ENCODE measurements around the gene HNRNPR.
"Not testable (repeated sequence)": the region's sequence is repeated elsewhere in the genome, so short reads cannot be mapped to it uniquely, and the experiment has no call there.

HNRNPR gene

DNA sequence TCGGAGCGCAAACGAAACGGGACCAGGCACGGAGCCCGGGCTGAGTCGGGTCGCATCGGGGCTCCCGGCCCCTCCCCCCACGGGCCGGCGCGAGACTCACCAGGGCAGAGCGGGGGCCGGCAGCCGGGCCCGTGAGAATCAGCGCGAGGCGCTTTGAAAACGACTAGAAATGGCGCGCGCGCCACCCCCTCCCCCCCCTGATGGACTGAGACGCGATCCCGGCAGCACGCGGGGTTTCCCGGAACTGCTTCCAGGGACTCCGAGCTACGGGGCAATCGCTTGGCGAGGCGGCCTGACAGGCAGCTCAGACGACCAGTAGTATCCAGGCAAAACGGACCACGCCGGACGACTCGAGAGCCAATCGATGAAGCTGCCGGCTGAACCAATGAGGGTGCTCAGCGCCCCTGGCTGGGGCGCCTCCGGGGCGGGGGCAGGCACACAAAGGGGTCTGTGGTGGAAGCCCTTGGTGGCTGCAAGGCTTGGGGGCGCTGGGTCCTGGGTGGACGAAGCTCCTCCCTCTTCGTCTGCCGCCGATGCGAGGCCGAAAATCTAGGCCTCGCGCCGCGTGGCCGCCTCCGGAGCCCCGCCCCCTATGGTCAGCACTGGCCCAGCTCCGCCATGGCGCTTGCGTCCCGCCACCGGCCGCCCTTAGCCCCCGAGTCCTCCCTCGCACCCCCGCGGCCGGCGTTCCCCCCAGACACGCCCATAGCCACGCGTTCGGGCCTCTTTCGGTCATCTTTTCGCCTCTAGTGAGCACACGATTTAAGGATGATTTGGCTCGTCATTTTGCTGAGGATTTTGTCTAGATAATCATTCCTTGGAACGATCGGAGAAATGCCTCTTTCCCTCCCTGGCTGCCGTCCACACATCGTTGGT, at the start of gene HNRNPR:
TSS of gene HNRNPR (minus strand) at position 174 of the 876 bp plus-strand sequence. CDS start 3,276 bp downstream, outside the sequence.
- no peaks in the 10 kb centered on the region for H3K9me3 Mint-ChIP-seq
- H3K27ac Mint-ChIP-seq, result peak within 1 kb of the TSS; percentile 98
- peak within 1 kb of the TSS; percentile 90 to 95 for H3K4me3 Mint-ChIP-seq
- H3K27me3 Mint-ChIP-seq, result no peaks in the 10 kb centered on the region
- peaks cover 18 to 49% of the 10 kb centered on the region in 2 donors for H3K4me1 Mint-ChIP-seq
- peak; percentile 99 for DNase-seq
- H3K36me3 Mint-ChIP-seq, result peaks cover 4 to 15% of the 10 kb centered on the region in 2 donors
- ATAC-seq (replicated peaks), result peak; percentile 95 to 96

- no peaks in the 10 kb centered on the region for H3K36me3 Mint-ChIP-seq
- H3K4me1 Mint-ChIP-seq, result no peaks in the 10 kb centered on the region
- ATAC-seq (replicated peaks) (no peak), DNase-seq (no peak)
- H3K27me3 Mint-ChIP-seq, result peaks cover 4 to 5% of the 10 kb centered on the region in 2 donors
- H3K4me3 Mint-ChIP-seq, result no peak overlapping the region
- H3K9me3 Mint-ChIP-seq, result no peaks in the 10 kb centered on the region
- no peak overlapping the region for H3K27ac Mint-ChIP-seq
Measured at GRCh38 chr1:23393706-23394105, 49.6 kb upstream of the HNRNPR start.

DNA sequence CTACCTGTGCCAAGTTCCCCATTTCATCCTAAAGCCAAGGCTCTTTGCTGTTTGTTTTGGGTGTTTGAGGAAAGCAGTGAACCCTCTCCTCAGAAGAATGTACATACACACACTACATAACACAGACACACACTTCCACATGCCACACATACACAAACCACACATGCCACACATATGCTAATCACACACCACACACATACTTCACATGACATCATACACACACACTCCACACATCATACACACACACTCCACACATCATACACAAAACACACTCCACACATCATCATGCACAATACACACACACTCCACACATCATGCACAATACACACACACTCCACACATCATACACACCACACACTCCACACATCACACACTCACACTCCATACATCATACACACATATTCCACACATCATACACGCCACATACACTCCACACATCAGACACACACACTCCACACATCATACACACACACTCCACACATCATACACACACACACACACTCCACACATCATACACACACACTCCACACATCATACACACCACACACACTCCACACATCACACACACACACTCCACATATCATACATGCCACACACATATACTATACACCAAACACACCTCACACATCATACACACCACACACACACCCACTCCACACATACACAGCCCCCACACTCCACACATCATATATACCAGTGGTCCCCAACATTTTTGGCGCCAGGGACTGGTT, 48.2 kb upstream of the HNRNPR start:
- Mint-ChIP-seq H3K9me3 (no peaks in the 10 kb centered on the region), H3K4me3 (no peak overlapping the region), H3K36me3 (no peaks in the 10 kb centered on the region), H3K27me3 (peaks cover 4 to 12% of the 10 kb centered on the region in 2 donors), H3K27ac (no peak overlapping the region), H3K4me1 (no peaks in the 10 kb centered on the region)
- DNase-seq (no peak), ATAC-seq (replicated peaks) (no peak)

DNA sequence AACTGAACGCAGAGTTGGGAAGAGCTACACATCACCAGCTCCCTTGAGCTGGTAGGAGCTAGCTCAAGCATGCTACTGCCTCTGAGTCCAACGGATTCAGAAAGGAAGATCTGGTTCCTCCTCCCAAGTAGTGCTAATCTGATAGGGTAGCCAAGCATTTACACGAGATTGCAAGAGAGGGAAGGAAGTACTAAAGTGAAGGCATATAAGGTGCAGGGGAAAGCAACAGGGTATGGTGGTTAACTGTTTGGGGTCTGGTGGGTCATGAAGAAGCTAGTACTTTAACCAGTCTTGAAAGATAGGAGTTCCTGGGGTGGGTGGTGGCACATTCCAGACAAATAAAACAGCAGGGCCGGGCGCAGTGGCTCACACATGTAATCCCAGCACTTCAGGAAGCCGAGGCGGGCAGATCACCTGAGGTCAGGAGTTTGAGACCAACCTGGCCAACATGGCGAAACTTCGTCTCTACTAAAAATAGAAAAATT, 45.8 kb upstream of the HNRNPR start:
- Mint-ChIP-seq H3K36me3 (no peaks in the 10 kb centered on the region), H3K27ac (no peak overlapping the region), H3K4me1 (no peaks in the 10 kb centered on the region), H3K27me3 (peaks cover 3 to 14% of the 10 kb centered on the region in 2 donors), H3K9me3 (no peaks in the 10 kb centered on the region), H3K4me3 (no peak overlapping the region)
- ATAC-seq (replicated peaks) (no peak), DNase-seq (no peak)

- Mint-ChIP-seq H3K9me3 (no peaks in the 10 kb centered on the region), H3K4me1 (no peaks in the 10 kb centered on the region), H3K4me3 (no peak overlapping the region), H3K27me3 (peaks cover 0 to 10% of the 10 kb centered on the region in 2 donors), H3K36me3 (no peaks in the 10 kb centered on the region), H3K27ac (no peak overlapping the region)
- no peak for DNase-seq
- ATAC-seq (replicated peaks), result no peak
Measured at GRCh38 chr1:23387494-23387893, 43.4 kb upstream of the HNRNPR start.

GRCh38 chr1:23385119-23385621, 41.1 kb upstream of the HNRNPR start:
- ATAC-seq (replicated peaks) (no peak), DNase-seq (no peak)
- Mint-ChIP-seq H3K36me3 (no peaks in the 10 kb centered on the region), H3K4me1 (peaks cover 4 to 6% of the 10 kb centered on the region in 2 donors), H3K9me3 (no peaks in the 10 kb centered on the region), H3K27me3 (peaks cover 0 to 10% of the 10 kb centered on the region in 2 donors), H3K27ac (no peak overlapping the region), H3K4me3 (no peak overlapping the region)

DNA sequence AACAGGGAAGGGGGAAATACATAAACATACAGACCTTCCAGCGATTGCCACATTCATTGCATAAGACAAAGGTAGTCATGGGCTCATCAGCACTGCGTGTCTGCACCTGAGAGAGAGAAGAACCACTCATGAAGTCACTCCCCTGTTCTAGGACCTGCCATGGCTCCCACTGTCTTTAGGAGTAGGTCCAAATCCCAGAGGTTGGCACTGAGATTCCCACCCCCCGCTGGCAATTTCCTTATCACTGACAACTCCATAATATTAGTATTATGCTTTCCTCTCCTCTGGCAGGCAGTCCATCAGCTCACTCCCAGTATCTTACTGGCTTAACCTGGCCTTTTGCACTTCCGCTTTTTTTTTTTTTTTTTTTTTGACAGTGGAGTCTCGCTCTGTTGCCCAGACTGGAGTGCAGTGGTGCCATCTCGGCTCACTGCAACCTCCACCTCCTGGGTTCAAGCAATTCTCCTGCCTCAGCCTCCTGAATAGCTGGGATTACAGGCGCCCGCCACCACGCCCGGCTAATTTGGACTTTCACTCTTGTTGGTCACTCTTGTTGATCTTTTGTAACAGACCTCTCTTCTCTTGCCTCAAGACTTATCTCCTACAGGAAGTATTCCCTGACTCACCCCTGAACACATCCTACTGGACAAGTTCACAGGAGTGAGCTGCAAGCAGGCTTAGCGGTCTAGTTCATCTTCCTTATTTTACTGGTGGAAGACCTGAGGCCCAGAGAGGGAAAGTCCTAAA, 40.4 kb upstream of the HNRNPR start:
- H3K36me3 Mint-ChIP-seq, result no peaks in the 10 kb centered on the region
- H3K4me3 Mint-ChIP-seq, result no peak overlapping the region
- H3K27ac Mint-ChIP-seq, result no peak overlapping the region
- peaks cover 0 to 10% of the 10 kb centered on the region in 2 donors for H3K27me3 Mint-ChIP-seq
- no peaks in the 10 kb centered on the region for H3K9me3 Mint-ChIP-seq
- DNase-seq (no peak), ATAC-seq (replicated peaks) (no peak)
- peaks cover 4 to 6% of the 10 kb centered on the region in 2 donors for H3K4me1 Mint-ChIP-seq

DNA sequence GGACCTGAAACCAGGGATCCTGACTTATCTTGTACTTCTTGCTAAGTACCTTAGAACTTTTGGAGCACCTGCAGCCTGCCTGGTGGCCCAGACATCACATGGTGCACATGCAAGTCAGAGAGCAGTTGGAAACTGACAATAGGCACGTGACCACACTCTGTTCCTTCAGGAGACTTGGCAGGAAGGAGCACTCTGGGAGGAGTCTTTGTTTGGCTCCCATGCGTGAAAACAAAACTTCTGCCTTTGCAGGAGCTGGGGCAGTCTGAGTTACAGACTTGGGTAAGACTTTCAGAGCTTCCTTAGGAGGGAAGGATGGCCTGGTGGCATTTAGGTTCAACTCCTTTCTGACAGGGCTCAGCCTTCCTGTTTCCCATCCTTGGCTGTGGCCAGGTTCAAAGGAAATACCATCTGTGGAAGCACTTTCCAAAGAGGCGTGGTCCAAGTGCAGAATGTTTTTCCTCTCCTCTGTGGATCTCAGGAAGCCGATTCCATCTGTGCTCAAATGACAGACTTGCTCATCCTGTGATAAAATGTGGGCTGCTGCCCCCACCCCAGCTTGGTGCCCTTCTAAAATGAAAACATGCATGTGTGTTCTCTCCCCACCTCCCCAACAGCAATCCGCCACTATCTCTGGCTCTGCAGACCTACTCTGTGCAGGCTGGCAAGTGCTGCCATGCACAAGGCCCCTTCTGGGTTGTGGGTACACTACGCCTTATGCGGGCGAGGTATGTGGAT, 39.7 kb upstream of the HNRNPR start:
- Mint-ChIP-seq H3K27ac (no peak overlapping the region), H3K4me3 (no peak overlapping the region), H3K4me1 (peaks cover 4 to 6% of the 10 kb centered on the region in 2 donors), H3K27me3 (peaks cover 0 to 10% of the 10 kb centered on the region in 2 donors), H3K36me3 (no peaks in the 10 kb centered on the region), H3K9me3 (no peaks in the 10 kb centered on the region)
- DNase-seq (no peak), ATAC-seq (replicated peaks) (no peak)

DNA sequence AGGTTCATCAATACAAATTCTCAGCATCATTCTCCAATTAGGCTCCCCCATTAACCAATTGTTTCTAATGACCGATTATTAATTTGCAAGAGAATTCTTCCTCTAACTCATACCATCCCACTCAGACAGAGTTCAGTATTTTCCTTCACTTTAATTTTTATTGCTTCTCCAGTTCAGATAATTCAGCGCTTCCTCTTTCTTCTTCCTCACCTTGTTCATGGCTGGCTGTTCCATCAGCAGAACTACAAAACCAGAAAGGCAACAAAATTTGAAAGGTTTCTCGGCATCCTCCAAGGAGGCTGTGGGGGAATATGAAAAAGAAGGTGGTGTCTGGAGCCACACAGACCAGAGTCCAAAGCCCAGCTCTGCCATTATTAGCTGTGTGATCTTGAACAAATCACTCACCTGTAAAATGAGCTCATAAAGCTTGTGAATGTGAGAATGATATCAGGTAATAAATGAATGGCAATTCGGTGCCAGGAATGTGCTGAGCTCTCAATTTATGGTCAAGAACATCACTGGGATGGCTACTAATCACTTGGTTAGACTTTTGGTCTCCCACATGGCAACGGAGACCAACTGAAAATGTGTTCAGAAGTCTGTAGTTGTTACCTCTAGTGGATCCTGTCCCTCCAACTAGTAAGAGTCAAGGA, 37.3 kb upstream of the HNRNPR start:
- Mint-ChIP-seq H3K9me3 (no peaks in the 10 kb centered on the region), H3K4me1 (peaks cover 4 to 6% of the 10 kb centered on the region in 2 donors), H3K4me3 (no peak overlapping the region), H3K36me3 (no peaks in the 10 kb centered on the region), H3K27me3 (no peaks in the 10 kb centered on the region), H3K27ac (no peak overlapping the region)
- ATAC-seq (replicated peaks) (no peak), DNase-seq (no peak)

DNA sequence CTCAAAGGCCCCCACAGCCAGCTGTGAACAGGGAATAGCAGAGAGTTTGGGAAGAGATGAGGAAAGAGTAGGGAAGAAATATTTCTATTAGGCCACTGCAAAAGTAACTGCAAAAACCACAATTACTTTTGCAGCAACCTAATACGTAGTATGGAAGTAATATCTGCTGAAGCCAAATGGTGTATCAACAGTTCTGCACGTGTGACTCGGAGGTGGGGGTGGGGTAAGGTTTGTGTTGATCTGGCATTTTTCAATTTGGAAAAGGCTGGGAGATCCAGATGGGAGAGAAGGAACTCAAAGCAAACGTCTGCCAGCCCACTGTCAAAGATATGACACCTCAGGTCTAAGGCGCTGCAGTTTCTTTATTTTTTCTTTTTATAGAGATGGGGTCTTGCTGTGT, 36.6 kb upstream of the HNRNPR start:
- ATAC-seq (replicated peaks) (no peak), DNase-seq (no peak)
- H3K36me3 Mint-ChIP-seq, result no peaks in the 10 kb centered on the region
- H3K4me1 Mint-ChIP-seq, result peaks cover 4 to 6% of the 10 kb centered on the region in 2 donors
- H3K27me3 Mint-ChIP-seq, result no peaks in the 10 kb centered on the region
- no peaks in the 10 kb centered on the region for H3K9me3 Mint-ChIP-seq
- no peak overlapping the region for H3K4me3 Mint-ChIP-seq
- no peak overlapping the region for H3K27ac Mint-ChIP-seq

DNA sequence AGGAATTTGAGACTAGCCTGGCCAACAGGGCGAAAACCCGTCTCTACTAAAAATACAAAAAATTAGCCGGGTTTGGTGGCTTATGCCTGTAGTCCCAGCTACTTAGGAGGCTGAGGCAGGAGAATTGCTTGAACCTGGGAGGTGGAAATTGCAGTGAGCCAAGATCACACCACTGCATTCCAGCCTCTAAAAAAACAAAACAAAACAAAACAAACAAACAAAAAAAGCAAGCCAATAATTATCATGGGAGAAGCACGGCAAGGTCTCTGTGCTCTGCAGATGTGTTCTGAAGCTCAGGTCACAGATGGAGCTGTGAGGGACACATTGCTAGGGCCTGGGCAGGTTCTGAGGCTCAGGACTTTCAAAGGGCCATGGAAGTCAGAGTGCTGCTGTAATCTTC, 36.2 kb upstream of the HNRNPR start:
- H3K36me3 Mint-ChIP-seq; H3K4me1 Mint-ChIP-seq; DNase-seq; H3K27me3 Mint-ChIP-seq; H3K27ac Mint-ChIP-seq; H3K4me3 Mint-ChIP-seq; H3K9me3 Mint-ChIP-seq; ATAC-seq (replicated peaks): not testable (repeated sequence)

- Mint-ChIP-seq H3K27ac (no peak overlapping the region), H3K36me3 (peaks cover 3 to 4% of the 10 kb centered on the region in 2 donors), H3K27me3 (no peaks in the 10 kb centered on the region), H3K4me3 (no peak overlapping the region), H3K9me3 (no peaks in the 10 kb centered on the region), H3K4me1 (peaks cover 4 to 6% of the 10 kb centered on the region in 2 donors)
- DNase-seq, result no peak
- ATAC-seq (replicated peaks), result no peak
Measured at GRCh38 chr1:23376890-23377811, 33.1 kb upstream of the HNRNPR start.
